Small intestine (tissue), 7 donors: Measurements from ENCODE around the gene IFT74. TPM values are rescaled to one million over a fixed set of nuclear protein-coding genes. Genes with fewer than 3 reads are reported as not detected.

Experiments
- DNase-seq, 2 donors: peaks; one replicate each; pipeline versions ENCODE4 v3.0.0 to v3.0.0-alpha.2; 2013
- FAIRE-seq: peaks from 2 replicates; lab custom pipeline; 2012; peaks lifted over from hg19 to GRCh38; lab: Jason Lieb, UNC
- H3K27ac ChIP-seq, 3 donors: one replicate each; pipeline ENCODE4 v1.5.1; 2013; ENCODE audit warnings: low read length in 2 of 3, mild to moderate bottlenecking in 2 of 3, control low read depth in 1 of 3, inconsistent platforms in 1 of 3, low read depth in 1 of 3, moderate library complexity in 1 of 3
- H3K27me3 ChIP-seq, 3 donors: one replicate each; pipeline ENCODE4 v1.6.1; 2013; ENCODE audit warnings: low read length in 3 of 3, inconsistent platforms in 1 of 3; ENCODE audit not compliant: control insufficient read depth in 3 of 3, insufficient read depth in 3 of 3
- H3K36me3 ChIP-seq, 3 donors: one replicate each; pipeline ENCODE4 v1.6.1; 2013; ENCODE audit warnings: low read length in 3 of 3, inconsistent platforms in 1 of 3, low read depth in 1 of 3, mild to moderate bottlenecking in 1 of 3, moderate library complexity in 1 of 3; ENCODE audit not compliant: control insufficient read depth in 3 of 3, insufficient read depth in 2 of 3
- H3K4me1 ChIP-seq, 3 donors: one replicate each; pipeline ENCODE4 v1.6.1; 2013; ENCODE audit warnings: low read length in 2 of 3, inconsistent platforms in 1 of 3, low read depth in 1 of 3, mild to moderate bottlenecking in 1 of 3, moderate library complexity in 1 of 3; ENCODE audit not compliant: control insufficient read depth in 3 of 3, insufficient read depth in 2 of 3
- H3K4me3 ChIP-seq, 3 donors: one replicate each; pipeline ENCODE4 v1.5.1; 2013; ENCODE audit warnings: low read length in 3 of 3, control low read depth in 1 of 3, inconsistent platforms in 1 of 3, low read depth in 1 of 3, mild to moderate bottlenecking in 1 of 3, moderate library complexity in 1 of 3
- H3K9me3 ChIP-seq, 2 donors: one replicate each; pipeline ENCODE4 v1.6.1; 2013; ENCODE audit warnings: low read depth in 1 of 2, low read length in 1 of 2; ENCODE audit not compliant: control insufficient read depth in 2 of 2, insufficient read depth in 1 of 2
- WGBS, 3 donors: extraction: QIAGEN DNeasy Blood & Tissue Kit; methylation state at CpG; one replicate each; pipeline ENCODE4 v1.1.7; 2013; 5-methylcytosine and 5-hydroxymethylcytosine counted together
- polyA plus RNA-seq, 4 donors: library from polyadenylated mRNA; stranded (reverse) in 3 of 4; unstranded in 1 of 4; fragments of 200-250 nt in 3 of 4; fragments of 120-200 nt in 1 of 4; gene quantifications; one replicate each; pipeline versions ENCODE4 v1.2.1 to v1.2.3, GENCODE V29; 2013
- donor health status: healthy with polysubstance abuse.
- donor health status: control.
- donor health status: control.
- donor health status: Bipolar disorder and iron deficiency.
- donor health status: healthy.

Gene IFT74
- polyA plus RNA-seq, 4 donors, result 4.6 to 25.5 (median 7.0) TPM

DNA sequence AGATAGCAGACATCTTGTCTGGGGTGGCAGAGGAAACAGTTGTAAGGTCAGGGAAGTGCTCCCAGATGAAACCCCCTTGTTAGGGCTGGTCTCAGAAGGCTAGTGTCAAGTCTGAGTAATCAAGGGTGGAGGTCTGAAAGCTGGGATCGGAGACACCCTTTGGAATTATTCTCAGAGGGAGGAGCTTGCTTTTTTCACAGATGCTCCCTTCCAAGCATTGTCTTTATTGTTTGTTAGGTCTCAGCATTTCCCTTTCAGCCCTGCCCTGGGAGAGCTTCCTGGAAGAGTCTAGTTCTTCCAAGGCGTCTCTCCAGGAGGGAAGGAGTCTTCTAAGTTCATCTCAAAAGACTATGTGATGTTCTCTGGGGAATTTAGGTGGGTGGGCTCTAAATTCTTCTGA is 156.0 kb downstream of the IFT74 start:
- H3K4me3 ChIP-seq, result no peak overlapping the region
- no peaks in the 10 kb centered on the region for H3K9me3 ChIP-seq
- DNase-seq, result no peak
- H3K4me1 ChIP-seq, result no peaks in the 10 kb centered on the region
- no peak for FAIRE-seq
- H3K27me3 ChIP-seq, result no peaks in the 10 kb centered on the region
- H3K36me3 ChIP-seq, result no peaks in the 10 kb centered on the region
- H3K27ac ChIP-seq, result peak overlapping the region in 1 of 3 donors; percentile 11
- 66 to 81% (median 69%) methylated on average over 2 of the region's 2 CpGs for WGBS, 3 donors

Other genes with a start within 250 kb of the IFT74 start
- 10 to 100 TPM in 3 of 4 donors, 1 to 10 TPM in 1; 9.2 to 36.3 (median 19.7) TPM for gene CAAP1, start 63.6 kb upstream of the IFT74 start, polyA plus RNA-seq
- 10 to 100 TPM; 10.1 to 23.7 (median 12.4) TPM for gene PLAA, start 9.2 kb upstream of the IFT74 start, polyA plus RNA-seq
- 100 to 1,000 TPM in 1 of 4 donors, 10 to 100 TPM in 2, 1 to 10 TPM in 1; 8.3 to 121 (median 13.2) TPM for gene LRRC19, start 49.3 kb downstream of the IFT74 start, polyA plus RNA-seq
- 10 to 100 TPM in 1 of 4 donors, 1 to 10 TPM in 1, under 1 TPM in 2; 0.22 to 11.3 (median 4.6) TPM for gene TEK, start 152.8 kb downstream of the IFT74 start, polyA plus RNA-seq